SH-SY5Y (cell line): ENCODE results near the gene DHDH.

Experiments used
- GATA2 ChIP-seq: IDR thresholded peaks from 2 replicates; pipeline ENCODE4 v1.6.1; 2011; ENCODE audit warnings: mild to moderate bottlenecking, low read depth, low read length
- GATA3 ChIP-seq: IDR thresholded peaks from 2 replicates; pipeline ENCODE4 v1.6.1; 2011; ENCODE audit warnings: low read depth, mild to moderate bottlenecking, low read length, moderate library complexity

- TF ChIP-seq GATA3 (no peak), GATA2 (no peak)
Measured at GRCh38 chr19:48969276-48970138, 36.0 kb downstream of the DHDH start.
